ACHN (cell line): ENCODE results near the gene DLGAP4.
A peak's percentile ranks its signal among the peaks of the same experiment; 100 is the strongest.
"Not testable (repeated sequence)": the region's sequence is repeated elsewhere in the genome, so short reads cannot be mapped to it uniquely, and the experiment has no call there.

ENCODE experiments used
- DNase-seq: peaks from one replicate; pipeline ENCODE4 v3.0.0-alpha.2; 2015
- in situ Hi-C: cut with HindIII; loops from 2 replicates; pipeline ENCODE4 v1.10.0; 2017; ENCODE audit warnings: low sequenced_read_pairs, low pct_ligation_motif_present, low pct_unique_long_range_greater_than_20kb

DLGAP4 gene

DNA sequence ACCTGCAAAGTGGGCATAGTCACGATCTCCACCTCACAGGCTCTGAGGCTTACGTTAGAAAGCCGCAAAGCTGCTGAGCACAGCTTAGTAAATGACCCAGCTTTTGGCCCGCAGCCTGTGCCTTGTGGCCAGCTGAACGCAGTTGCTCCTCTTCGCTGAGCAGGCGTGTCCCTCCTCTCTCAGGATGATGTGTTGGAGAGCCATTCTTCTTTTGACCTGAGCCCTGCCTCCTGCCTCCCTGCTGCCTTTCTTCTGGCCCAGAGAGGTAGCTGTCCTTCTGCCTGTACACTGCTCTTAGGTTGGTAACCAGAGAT lies 187.6 kb downstream of the DLGAP4 start:
- DNase-seq = peak; percentile 88
- in situ Hi-C loops = no loop called here

DNA sequence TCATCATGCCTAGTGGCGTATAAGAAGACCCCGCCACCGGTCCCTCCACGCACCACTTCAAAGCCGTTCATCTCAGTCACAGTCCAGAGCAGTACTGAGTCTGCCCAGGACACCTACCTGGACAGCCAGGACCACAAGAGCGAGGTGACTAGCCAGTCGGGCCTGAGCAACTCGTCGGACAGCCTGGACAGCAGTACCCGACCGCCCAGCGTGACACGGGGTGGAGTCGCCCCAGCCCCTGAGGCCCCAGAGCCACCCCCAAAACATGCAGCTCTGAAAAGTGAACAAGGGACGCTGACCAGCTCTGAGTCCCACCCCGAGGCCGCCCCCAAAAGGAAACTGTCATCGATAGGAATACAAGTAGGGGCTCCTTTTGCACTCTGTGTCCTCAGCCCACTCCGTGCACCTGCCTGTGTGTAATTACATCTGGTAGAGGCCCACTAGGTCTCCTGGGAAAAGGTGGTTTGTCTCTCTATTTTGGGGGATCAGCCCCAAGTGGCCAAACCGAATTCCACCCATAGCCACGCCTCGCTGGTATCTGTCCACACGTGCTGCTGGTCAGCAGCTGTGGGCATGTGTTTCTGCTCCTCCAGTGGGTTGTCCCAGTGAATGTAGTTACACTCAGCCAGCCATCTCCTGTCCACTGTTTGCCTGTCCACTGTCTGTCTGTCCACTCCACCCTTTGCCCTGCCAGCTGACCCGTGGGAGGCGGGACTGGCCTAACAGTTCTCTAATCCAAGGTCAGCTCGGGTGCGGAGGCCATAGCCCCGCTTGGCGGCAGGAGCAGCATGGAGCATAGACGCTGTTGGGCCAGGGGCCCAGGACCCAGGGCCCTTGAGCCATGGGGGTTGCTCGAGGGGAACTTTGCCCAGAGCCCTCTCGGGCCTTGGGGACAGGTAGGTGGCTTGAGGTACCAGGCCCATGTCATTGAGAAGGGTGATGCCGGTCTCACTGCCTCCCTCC lies 190.8 kb downstream of the DLGAP4 start:
- no peak for DNase-seq
- in situ Hi-C loops = no loop called here

DNA sequence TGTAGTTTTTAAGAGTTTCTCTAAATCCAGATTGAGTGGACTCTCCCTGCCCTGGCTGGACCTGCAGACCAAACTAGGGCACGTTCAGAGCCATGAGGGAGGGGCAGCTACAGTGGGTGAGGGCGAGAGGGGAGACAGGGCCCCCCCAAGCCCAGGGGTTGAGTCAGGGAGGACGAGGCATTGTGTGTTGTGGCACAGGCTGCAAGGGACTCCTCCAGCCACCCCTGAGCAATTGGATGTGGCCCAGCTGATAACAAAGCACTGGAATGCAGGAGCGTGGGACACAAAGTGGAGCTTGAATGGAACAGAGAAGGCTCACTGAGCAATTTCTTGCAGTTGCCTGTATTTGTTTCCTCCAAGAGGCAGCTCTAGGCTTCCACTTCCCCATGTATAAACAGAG lies 191.7 kb downstream of the DLGAP4 start:
- no peak for DNase-seq
- in situ Hi-C loops = no loop called here

DNA sequence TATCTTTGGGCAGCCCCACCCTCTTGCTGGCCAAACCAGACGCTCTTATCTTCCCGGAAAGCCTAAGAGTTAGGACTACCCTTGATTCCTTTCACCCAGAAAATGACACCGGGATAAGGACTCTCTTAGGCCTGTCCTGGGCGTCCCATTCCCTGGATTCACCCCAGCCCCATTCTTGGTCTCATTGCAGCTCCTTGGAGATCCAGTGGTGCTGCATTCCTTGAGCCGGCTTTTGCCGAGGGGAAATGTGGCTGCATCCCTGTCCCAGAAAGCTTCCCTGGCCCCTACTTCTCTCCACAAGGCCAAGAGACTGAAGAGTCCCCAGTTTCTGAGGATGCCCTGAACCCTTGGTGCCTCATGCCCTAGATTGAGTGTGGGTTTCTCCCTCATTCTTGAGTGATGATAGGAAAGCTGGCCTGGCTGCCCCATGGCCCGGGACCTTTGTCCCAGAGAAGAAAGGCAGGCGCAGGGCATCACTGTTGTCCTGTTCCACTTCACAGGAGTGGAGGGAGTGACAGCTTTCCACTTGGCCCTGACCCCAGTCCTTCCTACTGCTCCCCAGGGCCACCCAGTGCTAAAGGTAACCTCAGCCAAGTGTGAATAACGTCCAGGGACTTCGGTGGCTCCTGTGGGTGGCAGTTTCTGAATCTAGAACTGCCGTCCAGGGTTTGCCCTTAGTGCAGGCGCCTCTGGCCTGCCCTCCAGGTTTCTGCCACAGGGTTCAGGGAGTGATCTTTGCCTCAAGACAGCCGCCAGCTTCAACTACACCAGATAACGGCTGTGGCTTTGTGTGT lies 192.4 kb downstream of the DLGAP4 start:
- no peak for DNase-seq
- in situ Hi-C loops = no loop called here

DNA sequence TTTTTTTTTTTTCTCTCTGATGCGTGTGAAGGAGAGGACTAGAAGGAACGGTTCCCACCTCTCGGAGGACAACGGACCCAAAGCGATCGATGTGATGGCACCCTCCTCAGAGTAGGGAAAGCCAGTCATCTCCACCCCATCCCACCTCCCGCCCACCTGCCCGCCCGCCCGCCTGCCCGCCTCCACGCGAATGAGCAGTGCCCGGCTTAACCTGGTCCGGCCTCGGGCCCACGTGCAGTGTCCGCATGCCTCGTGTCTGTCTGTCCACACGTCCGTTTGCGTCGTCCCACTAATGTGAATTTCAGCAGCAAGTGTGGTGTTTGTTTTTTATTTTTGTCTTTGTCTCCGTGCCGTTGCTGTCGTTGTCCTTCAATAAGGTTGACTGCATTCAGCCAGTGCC lies 193.1 kb downstream of the DLGAP4 start:
- in situ Hi-C loops = no loop called here
- DNase-seq = no peak

DNA sequence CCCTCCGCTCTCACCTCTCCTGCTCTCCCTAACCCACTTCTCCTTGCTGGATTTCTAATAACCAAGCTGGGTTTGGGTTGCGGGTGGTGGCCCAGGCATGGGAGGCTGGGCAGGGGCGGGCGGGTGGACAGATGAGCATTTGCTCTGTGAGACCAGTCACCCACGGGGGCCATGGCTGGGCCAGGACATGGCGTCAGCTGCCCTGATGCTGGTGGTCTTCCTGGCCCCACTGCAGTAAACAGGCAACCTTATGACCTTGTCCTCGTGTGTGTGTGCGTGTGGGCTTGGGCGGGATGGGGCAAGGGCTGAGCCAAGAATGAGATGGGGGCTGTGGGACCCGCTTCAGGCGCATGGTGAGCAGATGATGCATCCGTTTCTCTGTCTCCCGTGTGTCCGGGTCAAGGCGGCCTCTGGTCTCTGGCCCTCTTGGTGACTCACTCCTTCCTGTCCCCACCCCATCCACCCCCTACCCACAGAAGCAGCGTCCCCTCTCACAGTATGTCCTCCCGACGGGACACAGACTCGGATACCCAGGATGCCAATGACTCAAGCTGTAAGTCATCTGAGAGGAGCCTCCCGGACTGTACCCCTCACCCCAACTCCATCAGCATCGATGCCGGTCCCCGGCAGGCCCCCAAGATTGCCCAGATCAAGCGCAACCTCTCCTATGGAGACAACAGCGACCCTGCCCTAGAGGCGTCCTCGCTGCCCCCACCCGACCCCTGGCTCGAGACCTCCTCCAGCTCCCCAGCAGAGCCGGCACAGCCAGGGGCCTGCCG lies 193.8 kb downstream of the DLGAP4 start:
- in situ Hi-C loops = no loop called here
- no peak for DNase-seq

DNA sequence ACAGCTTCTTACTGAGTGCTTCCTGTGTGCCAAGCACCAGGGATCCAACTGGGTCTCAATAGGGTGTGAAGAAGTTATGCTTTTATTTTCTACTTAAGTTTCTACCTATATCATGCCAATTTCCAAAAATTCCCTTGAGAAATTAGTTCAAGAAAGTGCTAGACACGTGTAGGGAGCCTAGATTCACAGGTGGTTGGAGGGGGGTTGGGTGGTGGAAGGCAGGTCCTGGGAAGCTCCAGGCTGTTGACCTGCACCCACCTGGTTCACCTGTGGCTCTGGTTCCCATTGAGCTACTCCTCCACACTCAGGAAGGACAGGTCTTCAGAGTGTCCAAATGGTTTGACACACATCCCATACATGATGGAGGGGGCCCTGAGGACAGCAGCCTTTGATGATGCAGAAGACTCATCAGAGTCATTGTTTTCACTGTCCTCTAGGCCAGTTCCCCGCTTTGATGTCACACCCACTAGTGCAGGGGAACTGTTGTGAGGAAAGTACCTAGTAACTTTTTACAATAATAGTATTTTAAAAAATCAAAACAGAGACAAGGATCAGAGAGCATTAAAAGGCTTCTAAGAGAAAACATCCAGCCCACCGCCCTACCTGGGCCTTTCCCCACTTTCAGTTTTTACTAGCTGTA lies 195.3 kb downstream of the DLGAP4 start:
- no peak for DNase-seq
- in situ Hi-C loops = no loop called here

DNA sequence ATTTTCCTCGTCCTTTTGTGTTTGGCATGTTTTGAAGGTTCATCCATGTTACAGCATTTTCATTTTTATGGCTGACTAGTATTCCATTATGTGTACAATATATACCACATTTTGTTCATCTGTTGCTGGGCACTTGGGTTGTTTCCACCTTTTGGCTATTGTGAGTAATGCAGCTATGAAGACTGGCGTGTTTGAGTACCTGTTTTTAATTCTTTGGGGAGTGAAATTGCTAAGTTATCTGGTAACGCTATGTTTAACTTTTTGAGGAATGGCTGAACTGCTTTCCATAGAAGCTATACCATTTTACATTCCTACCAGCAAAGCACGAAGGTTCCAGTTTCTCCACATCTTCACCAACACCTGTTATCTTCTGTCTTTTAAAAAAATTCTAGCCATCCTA lies 198.2 kb downstream of the DLGAP4 start:
- in situ Hi-C loops = no loop called here
- DNase-seq = no peak

DNA sequence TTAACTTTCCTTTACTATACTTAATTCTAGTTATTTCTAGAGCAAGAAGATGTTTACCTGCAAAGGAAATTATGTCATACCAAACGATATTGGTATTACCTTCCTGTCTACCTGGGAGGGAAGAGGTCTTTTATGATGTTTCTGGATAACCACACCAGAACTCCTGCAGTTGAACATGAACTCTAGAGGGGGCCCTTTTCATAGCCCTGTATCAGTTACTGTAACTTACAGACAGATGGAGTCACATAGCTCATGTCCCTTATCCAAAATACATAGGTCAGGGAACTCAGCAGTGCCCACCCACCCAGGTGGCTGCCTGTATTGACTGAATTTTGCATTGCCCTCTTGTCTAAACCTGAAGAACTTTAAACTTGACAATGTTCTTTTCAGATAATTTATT lies 200.1 kb downstream of the DLGAP4 start:
- in situ Hi-C loops = no loop called here
- peak; percentile 30 for DNase-seq

DNA sequence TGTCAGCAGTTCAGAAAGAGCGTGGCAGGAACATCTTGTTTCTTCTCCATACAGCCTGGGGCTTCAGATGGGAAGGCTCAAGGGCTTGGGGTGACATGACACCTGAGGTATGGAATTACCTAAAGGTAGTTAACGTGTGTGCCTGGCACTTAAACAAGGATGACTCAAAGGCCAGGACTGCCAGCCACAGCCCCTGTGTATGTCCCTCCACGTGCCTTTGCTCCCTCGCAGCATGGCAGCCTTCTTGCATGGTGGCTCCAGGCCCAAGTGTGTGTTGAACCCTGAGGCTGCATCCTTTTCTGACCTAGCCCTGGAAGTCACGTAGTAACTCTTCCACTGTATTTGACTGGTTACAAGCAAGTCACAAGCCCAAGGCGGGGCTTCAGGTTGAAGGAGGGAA lies 201.6 kb downstream of the DLGAP4 start:
- no peak for DNase-seq
- in situ Hi-C loops = no loop called here

DNA sequence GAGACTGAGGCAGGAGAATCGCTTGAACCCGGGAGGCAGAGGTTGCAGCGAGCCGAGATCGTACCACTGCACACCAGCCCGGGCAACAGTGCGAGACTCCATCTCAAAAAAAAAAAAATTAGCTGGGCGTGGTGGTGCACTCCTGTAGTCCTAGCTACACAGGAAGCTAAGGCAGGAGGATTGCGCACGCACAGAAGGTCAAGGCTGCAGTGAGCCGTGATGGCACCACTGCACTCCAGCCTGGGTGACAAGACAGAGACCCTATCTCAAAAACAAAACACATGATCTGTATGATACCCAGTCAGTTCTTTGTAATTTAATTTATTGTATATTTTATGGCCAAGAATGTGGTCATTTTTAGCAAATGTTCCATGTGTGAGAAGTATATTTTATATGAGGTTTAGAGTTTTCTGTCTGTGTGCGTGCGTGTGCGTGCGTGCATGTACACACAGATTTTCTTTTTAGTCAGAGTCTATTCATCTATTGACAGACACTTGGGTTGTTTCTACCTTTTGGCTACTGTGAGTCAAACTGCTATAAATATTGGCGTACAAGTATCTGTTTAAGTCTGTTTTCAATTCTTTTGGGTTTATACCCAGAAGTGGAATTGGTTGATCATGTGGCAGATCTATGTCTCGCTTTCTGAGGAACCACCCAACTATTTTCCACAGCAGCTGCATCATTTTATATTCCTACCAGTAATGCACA lies 213.0 kb downstream of the DLGAP4 start:
- in situ Hi-C loops = no loop called here
- DNase-seq = no peak

DNA sequence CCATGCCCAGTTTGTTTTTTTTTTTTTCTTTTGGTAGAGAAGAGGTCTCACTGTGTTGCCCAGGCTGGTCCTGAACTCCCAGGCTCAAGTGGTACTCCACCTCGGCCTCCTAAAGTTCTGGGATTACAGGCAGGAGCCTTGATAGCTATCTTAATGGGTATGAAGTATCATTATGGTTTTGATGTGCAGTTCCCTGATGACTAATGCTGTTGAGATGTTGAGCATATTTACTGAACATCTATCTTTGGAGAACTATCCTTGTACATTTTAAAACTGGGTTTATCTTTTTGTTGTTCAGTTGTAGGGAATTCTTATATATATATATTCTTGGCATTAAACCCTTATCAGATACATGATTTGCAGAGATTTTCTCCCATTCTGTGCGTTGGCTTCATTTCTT lies 213.8 kb downstream of the DLGAP4 start:
- no peak for DNase-seq
- in situ Hi-C loops = no loop called here

DNA sequence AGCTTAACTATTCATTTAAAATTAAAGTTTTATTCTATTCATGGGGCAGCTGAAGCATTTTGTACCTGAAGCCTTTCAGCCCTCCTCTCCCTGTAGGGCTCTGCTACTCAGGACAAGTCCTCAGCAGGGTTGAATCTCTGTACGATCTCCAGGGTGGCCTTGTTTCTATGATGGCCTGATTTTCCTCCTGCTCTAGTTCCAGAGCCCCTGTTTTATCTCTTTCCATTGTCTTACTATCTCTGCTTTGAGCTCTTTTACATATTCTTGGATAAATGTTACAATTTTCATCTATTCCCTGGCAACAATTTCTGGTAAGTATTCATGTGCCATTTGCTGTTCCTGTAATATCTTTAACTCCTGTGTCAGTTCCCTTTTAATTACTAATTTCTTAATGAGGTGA lies 215.4 kb downstream of the DLGAP4 start:
- no peak for DNase-seq
- in situ Hi-C loops = no loop called here

DNA sequence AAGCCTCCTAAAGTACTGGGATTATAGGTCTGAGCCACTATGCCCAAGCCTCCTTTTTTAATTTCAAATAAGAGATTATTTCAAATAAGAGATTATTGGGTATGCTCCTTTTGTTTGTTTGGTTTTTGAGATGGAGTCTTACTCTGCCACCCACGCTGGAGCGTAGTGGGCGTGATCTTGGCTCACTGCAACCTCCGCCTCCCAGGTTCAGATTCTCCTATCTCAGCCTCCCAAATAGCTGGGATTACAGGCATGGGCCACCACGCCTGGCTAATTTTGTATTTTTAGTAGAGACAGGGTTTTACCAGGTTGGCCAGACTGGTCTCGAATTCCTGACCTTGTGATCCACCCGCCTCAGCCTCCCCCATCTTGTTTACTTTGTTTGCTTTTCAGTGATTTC lies 216.3 kb downstream of the DLGAP4 start:
- in situ Hi-C loops, DNase-seq: not testable (repeated sequence)

DNA sequence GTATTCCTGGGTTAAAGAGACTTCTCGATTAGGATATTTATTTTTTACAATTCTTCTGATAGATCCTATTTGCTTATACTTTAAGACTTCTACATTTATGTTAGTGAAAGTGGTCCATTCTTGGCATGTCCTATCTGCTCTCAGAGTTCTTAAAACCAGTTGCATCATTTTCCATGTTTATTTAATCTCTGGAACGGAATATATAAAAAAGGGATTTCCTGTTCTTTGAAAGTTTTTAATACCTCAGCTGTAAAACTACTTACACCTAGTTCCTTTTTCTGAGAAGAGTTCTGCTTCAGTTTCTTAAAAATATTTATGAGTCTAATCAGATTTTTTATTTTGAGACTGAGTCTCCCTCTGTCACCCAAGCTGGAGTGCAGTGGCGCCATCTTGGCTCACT lies 217.2 kb downstream of the DLGAP4 start:
- DNase-seq = no peak
- in situ Hi-C loops = no loop called here

DNA sequence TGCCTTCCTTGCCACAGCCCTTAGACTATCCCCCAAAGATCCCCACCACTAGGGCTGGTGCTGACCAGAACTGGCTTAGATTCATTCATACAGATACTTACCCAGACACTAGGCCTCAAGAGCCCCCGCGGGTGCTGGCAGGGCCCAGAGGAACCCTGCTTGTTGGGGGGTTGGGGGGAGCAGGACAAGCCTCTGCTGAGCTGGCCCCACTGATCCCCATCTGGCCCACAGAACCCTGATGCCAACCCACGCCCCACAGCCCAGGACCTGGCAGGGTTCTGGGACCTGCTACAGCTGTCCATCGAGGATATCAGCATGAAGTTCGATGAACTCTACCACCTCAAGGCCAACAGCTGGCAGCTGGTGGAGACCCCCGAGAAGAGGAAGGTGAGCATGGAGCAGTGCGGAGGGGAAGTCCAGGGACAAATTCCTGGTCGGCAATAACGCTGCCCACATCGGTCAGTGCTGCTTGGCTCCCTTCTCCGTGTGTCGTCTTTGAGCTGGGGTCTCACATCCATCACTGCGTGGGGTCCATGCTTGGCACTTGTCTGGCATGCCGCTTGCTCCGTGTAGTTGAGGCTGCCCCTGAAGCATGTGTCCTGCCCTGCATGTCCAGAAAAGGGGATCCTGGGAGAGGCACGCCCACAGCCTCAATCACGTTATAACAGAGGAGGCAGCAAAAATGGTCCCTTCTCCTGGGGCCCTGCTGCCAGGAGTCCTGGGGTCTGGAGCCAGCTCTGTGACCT lies 219.7 kb downstream of the DLGAP4 start:
- in situ Hi-C loops = no loop called here

DNA sequence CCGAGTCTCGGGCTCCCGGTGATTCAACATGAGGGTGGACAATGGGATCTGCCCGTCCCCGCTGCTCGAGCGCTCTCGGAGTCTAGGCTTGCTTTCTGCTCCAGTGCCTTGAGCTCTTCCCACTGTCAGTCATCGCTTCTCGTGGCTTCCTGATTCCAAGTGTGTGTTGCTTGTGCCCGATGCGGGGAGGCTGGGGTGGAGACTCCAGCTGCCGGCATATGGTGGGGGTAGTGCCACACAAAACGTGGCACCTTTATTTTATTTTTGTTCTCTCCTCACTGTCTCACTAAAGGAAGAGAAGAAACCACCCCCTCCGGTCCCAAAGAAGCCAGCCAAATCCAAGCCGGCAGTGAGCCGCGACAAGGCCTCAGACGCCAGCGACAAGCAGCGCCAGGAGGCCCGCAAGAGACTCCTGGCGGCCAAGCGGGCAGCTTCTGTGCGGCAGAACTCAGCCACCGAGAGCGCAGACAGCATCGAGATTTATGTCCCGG lies 220.4 kb downstream of the DLGAP4 start:
- no peak for DNase-seq
- in situ Hi-C loops = no loop called here

More for the DNA sequence above, 219.7 kb downstream of the DLGAP4 start:
- DNase-seq = no peak
